ENCODE data around the gene ARHGEF40.

ARHGEF40 gene

DNA sequence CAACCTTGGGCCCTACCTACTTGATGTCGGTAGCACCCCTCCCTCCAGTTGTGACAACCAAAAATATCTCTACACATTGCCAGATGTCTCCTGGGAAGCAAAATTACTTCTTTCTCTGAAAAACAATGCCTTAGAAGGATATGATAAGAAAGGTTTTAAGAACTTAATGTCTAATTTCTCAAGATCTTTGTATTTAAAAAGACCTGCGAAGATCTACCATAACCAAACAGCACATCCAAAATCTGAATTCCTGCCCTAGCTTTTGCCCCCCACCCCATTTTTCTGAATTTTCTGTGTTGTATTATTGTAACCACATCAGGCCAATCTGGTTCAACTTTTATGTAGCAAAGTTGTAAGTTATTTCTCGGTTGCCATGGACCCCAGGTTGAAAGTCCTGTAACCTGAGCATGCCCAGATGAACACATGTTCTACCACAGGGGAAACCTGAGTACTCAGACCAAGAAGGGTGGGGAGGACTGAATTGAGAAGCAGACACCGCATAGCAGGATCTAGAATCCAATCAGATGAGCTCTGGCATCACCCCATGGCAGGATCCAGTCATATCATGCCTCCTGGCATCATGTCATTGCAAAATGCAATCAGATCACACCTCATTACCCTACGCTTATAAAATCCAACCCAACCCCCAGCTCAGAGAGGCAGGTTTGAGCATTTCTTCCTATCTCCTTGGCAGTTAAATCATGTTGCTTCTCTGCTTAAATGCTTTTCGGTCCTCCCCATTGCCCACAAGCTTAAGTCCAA lies 39.5 kb downstream of the ARHGEF40 start:
- no peak for DNase-seq (ENCODE audit: extremely low read depth in 1 of 2, low read depth in 1 of 2)

DNA sequence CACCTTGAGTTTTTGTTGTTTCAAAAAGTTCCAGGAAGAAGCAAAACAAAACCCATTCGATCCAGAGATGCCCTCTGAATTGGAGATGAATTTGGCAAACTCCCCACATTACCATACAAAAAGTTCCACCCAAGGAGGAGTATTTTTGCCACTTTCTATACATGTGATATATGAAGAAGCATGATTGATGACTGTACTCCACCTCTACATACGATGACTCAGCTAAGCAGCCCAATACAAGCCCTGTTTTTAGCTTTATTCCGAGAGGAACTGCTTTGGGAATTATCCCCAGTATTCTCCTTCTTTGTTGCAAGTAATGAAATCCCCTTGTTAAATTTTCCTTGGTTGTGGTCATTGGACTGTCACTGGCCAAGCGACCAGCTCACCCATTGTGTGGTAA lies 42.2 kb downstream of the ARHGEF40 start:
- DNase-seq (ENCODE audit: extremely low read depth in 1 of 2, low read depth in 1 of 2) = no peak

DNA sequence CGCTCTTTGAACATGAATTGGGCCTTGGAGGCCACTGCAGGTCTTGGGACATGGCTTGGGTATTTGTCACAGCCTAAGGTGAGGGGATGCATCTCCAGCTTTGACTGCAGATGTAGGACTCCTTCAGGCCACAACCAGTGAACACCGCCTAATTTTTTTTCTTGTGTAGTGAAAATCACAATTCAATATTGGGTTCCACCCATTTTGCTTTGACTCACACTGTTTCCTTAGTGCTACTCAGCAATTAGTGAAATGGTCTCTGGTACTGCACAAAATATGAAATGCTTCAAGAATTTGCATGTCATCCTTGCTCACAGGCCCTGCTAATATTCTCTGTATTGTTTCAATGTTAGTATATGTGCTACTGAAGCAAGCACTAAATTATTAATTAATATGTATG lies 43.3 kb downstream of the ARHGEF40 start:
- no peak for DNase-seq (ENCODE audit: extremely low read depth in 1 of 2, low read depth in 1 of 2)

DNA sequence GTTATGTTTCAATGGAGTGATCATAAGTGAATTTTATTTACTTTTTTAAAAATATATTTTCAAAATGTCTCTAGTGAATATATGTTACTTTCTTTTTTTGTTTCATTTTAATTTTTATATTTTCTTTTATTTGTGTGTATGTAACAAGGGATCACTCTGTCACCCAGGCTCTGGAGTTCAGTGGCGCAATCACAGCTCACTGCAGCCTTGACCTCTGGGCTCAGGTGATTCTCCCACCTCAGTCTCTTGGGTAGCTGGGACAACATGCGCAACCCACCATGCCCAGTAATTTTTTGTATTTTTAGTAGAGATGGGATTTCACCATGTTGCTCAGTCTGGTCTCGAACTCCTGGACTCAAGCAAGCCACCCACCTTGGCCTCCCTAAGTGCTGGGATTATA lies 48.8 kb downstream of the ARHGEF40 start:
- no peak for DNase-seq (ENCODE audit: extremely low read depth in 1 of 2, low read depth in 1 of 2)

DNA sequence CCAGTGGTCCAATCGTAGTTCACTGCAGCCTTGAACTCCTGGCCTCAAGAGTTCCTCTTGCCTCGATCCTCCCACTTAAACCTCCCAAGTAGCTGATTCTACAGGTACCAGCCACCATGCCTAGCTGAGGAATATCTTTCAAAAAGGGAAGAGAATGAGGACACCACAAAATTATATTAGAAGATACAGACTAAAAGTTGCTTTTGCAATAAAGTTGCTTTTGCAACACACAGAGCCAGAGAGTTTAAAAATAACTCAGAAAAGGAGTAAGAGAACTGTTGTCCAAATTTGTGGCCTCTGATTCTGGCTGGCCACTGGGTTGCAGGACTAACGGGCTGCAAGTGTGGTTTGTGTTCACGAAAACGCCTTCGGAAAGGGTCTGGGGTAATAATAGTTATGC lies 50.6 kb downstream of the ARHGEF40 start:
- DNase-seq (ENCODE audit: extremely low read depth in 1 of 2, low read depth in 1 of 2) = no peak

DNA sequence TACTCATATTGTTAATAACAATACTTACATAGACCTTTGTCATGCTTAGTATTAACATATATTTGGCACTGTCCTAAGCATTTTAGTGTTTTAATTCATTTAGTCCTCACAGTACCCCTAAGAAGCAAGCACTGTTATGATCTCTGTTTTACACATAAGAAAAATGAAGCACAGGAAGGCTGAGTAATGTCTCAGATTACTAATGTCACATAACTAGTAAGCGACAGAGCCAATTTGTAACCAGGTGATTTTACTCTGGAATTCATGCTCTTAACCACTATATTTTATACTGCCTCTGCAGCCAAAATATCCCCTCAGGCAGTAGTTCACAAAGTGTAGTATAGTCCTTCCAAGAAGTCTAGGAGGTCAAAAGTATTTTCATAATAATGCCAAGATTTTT lies 51.0 kb downstream of the ARHGEF40 start:
- DNase-seq (ENCODE audit: extremely low read depth in 1 of 2, low read depth in 1 of 2) = no peak

DNA sequence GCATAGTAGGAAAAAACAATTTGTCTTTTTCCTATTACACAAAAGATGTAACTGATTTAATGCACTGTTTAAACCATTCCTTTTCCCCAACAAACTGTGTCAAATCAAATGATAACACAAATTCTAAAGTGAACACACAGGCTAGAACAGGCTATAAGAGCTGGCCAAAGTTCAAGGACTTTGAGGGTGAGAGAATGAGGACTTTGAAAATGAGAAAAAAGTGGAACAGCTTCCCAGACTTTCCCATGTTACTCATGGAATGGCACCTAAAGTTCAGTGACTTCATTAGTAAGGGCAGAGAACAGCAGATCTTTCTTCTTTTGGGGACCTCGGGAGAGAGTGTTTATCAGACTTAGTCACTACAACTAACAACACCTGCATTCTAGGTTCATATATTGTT lies 53.3 kb downstream of the ARHGEF40 start:
- no peak for DNase-seq (ENCODE audit: extremely low read depth in 1 of 2, low read depth in 1 of 2)

DNA sequence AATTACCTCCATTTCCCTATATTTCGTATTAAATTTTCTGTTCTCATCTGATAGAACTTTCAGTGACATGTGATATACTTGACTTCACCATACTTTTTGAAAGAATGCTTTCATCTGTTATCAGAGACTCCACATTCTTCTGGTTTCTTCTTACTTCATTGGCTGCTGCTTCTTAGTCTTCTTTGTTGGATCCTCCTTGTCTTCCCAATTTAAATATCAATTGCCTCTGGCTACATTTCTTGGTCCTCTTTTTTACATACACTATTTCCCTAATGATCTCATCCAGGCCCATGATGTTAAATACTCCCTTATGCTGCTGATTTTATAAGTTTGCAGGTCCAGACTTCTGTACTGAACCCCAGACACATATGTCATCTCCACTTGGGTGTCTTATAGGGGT lies 63.8 kb downstream of the ARHGEF40 start:
- DNase-seq (ENCODE audit: extremely low read depth in 1 of 2, low read depth in 1 of 2) = no peak

DNA sequence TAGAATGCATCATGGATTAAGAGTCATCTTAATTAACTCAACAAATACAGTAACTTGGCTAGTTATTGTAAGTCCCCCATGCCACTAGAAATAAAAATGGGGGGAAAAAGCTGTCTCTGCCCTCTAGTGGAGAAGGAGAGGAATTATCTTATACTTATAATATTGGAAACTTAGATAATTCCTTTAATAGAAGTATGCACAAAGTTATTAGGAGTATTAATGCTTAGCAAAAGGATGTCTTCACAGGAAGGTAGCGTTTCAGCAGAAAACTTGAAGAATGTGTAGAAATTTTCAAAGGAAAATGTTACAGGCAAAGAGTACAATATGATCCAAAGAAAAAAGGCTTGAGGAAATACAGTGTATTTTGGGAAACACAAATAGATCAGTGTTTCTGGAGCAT lies 65.9 kb downstream of the ARHGEF40 start:
- DNase-seq (ENCODE audit: extremely low read depth in 1 of 2, low read depth in 1 of 2) = no peak

Measured in activated CD8-positive, alpha-beta memory T cell treated with anti-CD3 and anti-CD28 coated beads for 1 hour (primary cell).